Dedifferentiated amniotic fluid mesenchymal stem cell (primary cell): ENCODE results near the gene CCDC179.

ENCODE experiments used
- DNase-seq: peaks from one replicate; pipeline ENCODE4 v3.0.0-alpha.2; 2016; ENCODE audit errors: extremely low spot score

The CCDC179 gene

GRCh38 chr11:22807855-22808570, 52.3 kb downstream of the CCDC179 start:
- DNase-seq: no peak

- DNase-seq: no peak
Observed at GRCh38 chr11:22807391-22807790, 52.9 kb downstream of the CCDC179 start.

DNA sequence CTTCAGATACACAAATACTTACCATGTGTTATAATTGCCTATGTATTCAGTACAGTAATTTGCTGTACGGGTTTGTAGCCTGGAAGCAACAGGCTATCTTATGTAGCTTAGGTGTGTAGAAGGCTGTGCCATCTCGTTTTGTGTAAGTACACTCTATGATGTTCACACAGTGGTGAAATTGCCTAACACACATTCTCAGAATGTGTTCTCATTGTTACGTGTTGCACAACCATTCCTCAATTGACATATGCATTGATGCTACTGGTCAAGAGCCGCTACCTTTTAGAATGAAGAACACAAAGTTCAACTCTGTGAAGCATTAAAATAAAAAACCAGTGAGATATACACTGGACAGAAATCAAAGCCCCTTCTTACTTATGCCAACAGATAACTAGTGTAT, 57.4 kb downstream of the CCDC179 start:
- no peak for DNase-seq

- DNase-seq: no peak
Observed at GRCh38 chr11:22800482-22800881, 59.8 kb downstream of the CCDC179 start.

DNA sequence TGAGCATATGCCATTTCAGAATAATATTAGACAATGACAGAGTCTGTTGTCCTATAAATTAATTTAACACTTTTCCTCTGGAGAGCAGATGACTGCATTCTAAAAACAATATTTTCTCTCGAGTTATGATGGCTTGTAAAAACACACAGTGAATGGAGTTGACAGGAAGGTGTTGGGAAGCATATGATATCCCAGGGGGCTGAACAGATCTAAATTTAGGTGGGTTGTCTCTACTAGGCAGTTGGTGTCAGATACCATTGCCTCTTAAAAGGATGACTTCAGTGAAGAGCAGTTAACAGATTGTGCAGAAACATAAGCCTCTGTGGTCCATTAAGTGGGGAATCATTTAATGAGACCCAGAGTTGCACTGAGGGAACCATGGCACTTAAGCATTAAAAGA, 61.4 kb downstream of the CCDC179 start:
- no peak for DNase-seq

- no peak for DNase-seq
Observed at GRCh38 chr11:22797047-22797446, 63.2 kb downstream of the CCDC179 start.
